GM18951 (cell line): Measurements from ENCODE around the gene RNF4.
"Not testable (repeated sequence)": the region's sequence is repeated elsewhere in the genome, so short reads cannot be mapped to it uniquely, and the experiment has no call there.

Experiments
- POLR2A ChIP-seq: IDR thresholded peaks from 4 replicates; pipeline ENCODE4 v1.6.1; 2011; ENCODE audit warnings: mild to moderate bottlenecking; ENCODE audit not compliant: insufficient read length, insufficient read depth; ENCODE audit errors: extremely low read depth
- in situ Hi-C: fragments of 300-500 bp; cut with MboI; formaldehyde crosslinking; loops from one replicate; pipeline ENCODE4 v1.12.0; 2022; ENCODE audit warnings: low sequenced_read_pairs, mixed read lengths, inconsistent platforms; ENCODE audit not compliant: unreplicated experiment

Gene RNF4, protein sequence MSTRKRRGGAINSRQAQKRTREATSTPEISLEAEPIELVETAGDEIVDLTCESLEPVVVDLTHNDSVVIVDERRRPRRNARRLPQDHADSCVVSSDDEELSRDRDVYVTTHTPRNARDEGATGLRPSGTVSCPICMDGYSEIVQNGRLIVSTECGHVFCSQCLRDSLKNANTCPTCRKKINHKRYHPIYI

DNA sequence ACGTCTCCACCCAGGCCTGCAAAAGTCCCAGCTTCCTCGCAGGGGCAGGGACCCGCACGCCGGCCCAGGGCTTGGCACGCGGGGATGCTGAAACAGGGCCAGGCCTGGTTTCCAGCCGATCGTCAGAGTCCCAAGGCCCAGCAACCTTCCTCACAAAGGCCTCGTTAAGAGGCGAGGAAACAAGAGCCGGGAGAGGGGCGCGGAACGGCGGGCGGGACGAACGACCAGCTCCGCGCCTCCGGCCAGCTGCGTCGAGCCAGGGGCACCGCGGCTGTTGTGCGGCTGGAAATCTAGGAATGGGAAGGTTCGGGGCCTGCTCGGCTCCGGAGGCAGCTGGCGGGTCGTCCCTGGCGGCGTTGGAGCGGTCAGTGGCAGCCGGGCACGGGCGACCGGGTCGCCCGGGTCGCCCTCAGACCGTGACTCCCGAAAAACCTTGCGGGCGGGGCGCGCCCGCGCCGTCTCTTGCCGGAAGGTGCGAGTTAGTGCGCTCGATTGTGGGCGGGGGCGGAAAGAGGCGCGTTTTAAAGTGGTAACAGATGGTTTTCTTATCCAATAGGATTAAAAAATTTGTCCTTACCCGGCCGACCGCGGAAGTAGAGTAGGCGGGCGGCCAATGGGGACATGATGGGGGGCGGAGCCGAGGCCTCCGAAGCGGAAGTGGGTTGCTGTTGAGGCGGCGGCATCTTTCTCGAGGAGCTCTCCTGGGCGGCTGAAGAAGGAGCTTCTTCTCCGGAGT, at the start of gene RNF4:
RNF4 (plus strand) TSS at position 651 of the 736 bp plus-strand sequence. CDS start 21,388 bp downstream, outside the sequence.
- TF ChIP-seq POLR2A = peak; percentile 78
- in situ Hi-C loops = no loop called here

DNA sequence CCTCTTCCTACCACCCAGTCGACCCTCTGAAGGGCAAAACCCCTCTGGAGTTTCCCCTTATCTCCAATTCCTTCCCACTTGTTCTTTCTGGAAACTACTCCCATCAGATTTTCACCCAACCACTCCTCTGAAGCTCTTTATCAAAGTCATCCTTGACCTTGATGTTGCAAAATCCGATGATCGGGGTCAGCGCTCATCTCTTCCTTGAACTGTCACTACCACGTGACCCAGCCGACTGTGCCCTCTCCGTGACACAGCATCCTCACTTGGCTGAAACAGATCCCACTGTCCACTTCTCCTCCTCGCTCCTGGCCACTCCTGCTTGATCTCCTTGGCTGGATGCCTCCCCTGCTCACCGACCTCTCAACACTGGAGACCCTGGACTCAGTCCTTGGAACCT, 49.1 kb upstream of the RNF4 start:
- TF ChIP-seq POLR2A = no peak
- in situ Hi-C loops = no loop called here

DNA sequence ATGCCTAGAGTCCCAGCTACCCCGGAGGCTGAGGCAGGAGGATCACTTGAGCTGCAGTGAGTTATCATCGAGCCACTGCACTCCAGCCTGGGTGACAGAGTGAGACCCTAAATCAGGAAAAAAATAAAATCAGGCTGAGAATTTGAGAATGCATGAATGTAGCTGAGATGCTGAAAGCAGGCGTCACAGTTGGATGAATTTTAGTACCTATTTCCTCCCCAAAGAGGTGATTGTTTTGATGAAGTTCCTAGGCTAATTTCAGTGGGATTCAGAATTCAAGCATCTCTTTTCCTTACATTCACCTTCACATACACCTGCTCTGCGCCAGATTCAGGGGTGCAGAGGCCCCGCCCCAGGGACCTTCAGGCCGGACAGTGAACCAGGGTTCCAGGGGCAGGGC, 47.0 kb upstream of the RNF4 start:
- no peak for TF ChIP-seq POLR2A
- in situ Hi-C loops = no loop called here

DNA sequence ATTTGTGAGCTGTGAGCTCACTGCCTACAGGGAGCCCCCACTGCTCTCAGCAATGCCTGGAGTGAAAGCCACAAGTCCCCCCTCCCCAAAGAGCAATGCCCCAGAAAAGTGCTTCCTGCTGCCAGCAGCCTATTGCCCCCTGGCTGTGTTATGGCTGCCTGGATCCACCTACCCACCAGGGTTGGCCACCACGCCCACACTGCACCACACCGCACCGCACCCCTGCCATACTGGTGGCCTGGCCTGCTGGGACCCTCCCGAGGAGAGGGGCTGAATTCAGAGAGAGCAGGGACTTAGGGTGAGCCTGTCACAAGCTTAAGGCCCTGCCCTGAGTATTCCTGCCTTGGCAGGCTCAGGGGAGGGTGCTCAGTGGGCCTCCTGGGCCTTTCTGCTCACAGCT, 45.8 kb upstream of the RNF4 start:
- in situ Hi-C loops = no loop called here
- TF ChIP-seq POLR2A = no peak

DNA sequence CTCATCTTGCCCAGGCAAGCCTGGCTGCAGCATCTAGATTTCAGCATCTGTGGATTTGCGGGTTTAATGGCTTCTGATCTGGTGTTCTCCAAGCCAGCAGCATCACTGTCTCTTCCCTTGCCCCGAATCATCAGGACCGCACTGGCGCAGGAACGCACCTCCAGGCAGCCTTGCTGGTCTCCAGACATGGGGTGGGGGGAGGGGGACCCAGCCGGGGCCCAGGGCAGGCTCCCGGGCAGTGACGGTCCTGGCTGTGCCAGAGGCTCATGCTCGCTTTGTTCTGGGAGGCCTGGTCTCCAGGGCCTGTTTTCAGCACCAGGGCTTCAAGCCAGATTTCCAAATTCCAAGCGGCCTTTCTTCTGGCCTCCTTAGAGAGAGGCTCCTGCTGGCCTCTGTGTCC, 45.2 kb upstream of the RNF4 start:
- no peak for TF ChIP-seq POLR2A
- in situ Hi-C loops = no loop called here

DNA sequence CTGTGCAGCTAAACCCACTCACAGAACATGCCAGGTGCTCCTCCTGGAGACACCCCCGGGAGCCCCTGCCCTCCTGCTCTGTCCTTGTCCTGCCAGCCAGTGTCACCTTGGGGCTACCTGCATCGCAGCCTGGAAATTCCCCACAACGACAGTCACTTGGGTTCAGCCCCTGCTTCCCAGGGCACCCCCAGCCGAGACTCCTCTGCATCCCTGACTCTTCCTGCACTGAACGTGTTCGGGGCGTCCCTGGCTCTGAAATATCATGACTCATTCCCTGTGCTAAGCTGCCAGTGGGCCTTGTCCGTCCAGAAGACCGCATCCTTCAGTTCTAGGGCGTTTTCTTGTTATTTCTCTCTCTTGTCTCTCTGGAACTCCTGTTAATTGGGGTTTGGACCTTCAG, 44.3 kb upstream of the RNF4 start:
- no peak for TF ChIP-seq POLR2A

DNA sequence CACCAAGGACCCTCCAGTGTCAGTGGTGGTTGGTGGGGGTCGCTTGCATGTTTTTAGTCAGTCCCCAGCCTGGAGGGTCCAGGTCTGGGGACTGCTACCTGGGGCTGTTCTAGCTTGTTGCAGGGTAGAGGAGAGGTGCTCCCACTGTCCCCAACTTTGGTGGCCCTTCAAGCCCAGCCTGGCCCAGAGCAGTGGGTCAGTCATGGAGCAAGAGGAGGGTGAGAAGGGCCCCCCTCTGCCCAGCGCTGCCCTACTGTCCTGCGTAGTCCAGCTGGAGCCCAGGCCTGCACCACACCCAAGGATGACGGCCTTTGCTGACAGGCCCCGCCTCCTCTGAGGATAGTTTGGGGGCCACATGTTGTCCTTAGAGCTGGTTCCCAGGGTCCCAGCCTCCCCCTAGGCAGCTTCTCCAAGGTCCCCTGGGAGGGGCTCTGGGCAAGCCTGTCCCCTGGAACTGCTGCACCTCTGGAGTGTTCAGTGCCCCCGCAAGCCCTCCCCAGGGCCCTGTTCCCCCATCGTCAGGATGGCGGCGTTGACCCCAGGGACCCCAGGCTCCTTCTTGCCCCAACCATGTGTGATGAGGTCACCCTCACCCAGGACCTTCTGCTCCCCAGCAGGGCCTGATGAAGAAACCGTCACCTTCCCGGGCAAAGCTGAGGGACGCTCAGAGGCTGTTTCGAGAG, 43.4 kb upstream of the RNF4 start:
- no peak for TF ChIP-seq POLR2A
- in situ Hi-C loops = no loop called here

More for the DNA sequence above, 44.3 kb upstream of the RNF4 start:
- in situ Hi-C loops = no loop called here

DNA sequence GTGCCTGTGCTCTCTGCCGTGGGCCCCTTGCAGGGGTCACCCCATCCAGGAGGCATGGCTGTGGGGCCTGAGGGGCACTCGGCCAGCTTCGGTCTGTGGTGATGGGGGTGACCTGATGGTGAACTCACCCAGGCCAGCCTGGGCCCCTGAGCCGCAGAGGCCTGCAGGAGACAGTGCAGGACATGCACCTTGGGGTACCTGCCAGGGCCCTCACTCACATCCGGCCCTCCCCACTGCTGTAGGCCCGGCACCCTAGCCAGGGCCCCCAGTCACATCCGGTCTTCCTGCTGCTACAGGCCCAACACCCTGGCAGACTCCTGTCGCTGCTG, 42.9 kb upstream of the RNF4 start:
- in situ Hi-C loops = no loop called here
- no peak for TF ChIP-seq POLR2A

DNA sequence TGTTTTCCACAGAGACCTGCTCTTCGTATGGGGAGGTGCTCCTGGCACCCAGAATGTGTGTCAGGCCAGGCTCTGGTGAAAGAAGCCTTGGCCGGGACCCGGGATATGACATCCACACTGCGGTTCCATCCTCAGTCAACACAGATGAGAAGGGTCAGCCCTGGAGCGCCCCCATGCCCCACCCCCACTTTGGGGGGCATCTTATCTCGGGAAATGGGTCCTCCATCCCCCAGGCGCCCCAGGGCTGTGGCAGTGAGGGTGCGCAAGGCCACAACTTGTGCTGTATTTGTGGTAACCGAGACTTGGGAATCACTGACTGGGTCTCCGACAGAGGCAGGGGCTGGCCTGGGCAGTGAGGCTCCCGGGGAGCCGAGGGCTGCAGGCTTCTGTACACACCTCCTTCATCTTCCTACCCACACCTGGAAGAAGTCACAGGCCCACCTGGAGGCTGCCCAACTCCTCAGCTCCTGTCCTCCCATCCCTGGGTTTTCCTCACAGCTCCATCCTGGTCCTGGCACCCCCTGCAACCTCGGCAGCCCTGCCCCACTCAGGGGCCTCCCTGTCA, 42.1 kb upstream of the RNF4 start:
- in situ Hi-C loops = no loop called here
- TF ChIP-seq POLR2A = no peak

DNA sequence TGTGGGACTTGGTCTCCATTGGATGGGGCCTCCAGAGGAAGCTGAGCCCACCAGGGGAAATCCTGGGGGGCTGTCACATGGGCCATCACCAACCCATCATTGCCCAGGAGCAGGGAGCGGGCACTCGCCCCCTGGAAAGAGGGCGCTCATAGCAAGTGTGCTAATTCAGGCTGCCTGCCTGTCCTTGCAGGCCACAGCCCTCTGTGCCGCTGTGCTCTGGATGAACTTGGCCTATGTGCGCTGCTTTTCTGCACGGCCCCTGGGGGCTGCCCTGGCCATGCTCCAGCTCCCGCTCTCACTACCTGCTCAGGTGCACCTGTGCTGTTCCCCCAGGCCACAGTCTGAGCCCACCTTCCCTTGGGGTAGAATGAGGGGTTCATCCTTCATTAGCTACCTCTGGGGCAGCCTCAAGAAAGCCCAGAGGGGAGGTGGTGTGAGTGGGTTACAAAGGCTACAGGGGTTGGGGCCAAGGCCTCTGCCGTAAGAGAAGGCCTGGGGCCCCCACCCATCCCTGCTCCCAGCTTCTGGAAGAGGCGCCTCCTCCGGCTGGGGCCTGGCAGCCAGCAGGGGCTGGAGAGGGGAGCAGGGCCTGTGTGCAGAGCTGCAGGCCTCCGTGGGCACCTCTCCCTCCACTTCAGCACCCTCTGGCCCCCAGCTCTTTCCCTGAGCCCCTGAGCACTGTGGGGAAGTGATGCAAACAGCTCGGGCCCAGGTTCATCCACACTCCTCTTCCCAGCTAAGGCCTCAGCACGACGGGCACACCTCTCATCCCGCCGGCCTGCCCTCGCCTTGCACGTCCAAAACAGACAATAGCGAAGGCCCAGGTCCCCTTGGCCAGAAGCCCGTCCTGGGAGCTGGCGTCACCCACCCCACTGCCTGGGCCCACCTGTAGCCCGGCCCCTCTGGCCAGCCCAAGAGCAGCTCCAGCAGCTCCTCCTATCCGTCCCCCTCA, 41.2 kb upstream of the RNF4 start:
- no peak for TF ChIP-seq POLR2A
- in situ Hi-C loops = no loop called here

DNA sequence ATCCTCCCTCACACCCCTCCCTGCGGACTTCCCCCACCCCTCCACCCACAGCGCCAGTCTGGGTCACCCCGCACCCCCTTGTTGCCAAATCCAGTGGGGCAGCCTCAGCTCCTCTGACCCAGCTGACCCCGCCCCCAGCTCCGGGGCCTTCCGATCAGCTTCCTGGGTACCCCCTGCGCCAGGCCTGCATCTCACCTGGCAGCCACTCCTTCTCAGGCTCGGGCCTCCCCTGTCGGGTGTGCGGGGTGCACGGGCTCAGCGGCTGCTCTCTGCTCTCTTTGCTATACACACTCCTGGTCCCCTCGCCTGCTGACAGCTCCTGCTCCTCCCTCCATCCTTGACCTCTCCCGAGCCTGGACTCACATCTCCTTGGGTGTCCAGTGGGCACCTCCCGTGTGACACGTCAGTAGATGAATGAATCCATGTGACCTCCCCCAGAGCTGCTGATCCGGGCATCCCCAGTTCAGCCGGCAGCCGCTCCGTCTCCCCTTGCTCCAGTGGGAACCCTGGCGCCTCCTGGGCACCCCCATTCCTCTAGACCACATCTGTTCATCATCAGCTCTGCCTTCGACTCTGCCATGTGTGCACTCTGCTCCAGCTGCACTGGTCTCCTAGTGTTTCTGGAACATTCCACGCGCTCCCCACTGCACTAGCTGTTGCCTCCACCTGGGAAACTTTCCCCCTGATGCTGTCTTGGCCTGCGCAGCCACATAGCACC, 40.3 kb upstream of the RNF4 start:
- TF ChIP-seq POLR2A = no peak
- in situ Hi-C loops = no loop called here

DNA sequence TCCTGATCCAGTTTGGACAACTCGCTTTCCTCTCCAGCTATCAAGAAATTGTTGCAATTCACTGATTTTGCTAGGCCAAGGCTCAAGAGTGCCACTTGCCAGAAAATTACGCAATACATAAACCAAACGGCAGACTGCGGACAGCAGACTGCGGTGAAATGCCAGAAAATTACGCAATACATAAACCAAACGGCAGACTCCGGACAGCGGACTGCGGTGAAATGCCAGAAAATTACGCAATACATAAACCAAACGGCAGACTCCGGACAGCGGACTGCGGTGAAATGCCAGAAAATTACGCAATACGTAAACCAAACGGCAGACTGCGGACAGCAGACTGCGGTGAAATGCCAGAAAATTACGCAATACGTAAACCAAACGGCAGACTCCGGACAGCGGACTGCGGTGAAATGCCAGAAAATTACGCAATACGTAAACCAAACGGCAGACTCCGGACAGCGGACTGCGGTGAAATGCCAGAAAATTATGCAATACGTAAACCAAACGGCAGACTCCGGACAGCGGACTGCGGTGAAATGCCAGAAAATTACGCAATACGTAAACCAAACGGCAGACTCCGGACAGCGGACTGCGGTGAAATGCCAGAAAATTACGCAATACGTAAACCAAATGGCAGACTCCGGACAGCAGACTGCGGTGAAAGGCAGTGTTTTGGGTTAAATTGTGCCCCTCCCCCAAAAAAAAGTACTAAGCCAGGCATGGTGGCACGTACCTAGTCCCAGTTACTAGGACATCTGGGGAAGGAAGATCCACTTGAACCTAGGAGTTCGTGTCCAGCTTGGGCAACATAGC, 38.8 kb upstream of the RNF4 start:
- in situ Hi-C loops = not testable (repeated sequence)
